ENCODE data around the gene AOX1. TPM values are rescaled to one million over a fixed set of nuclear protein-coding genes. Genes with fewer than 3 reads are reported as not detected.
A peak's percentile ranks its signal among the peaks of the same experiment; 100 is the strongest.

AOX1 gene
- total and polyA plus RNA-seq, 2 of the 8 experiments (the other 6 are each of a cell fraction or from before 2014, with no cell fraction given) = 5.6 to 8.3 TPM

GRCh38 chr2:200586644-200586975 is 796 bp downstream of the AOX1 start:
- ChIA-PET CTCF (ENCODE audit: partially characterized antibody) (interaction anchor here (0.6 to 4.1 kb wide), 30 partner anchors 8 to 777 kb away, joined by 3 to 25 read pairs (median 5); no protein-coding TSS in a partner anchor), POLR2A (ENCODE audit: partially characterized antibody) (interaction anchor here (0.5 to 1.1 kb wide), 4 partner anchors 15 to 586 kb away, joined by 3 read pairs; no protein-coding TSS in a partner anchor)
- Histone ChIP-seq H4K20me1 (replicated peaks in 1 of 2; ENCODE audit: control insufficient read depth in 1 of 2, insufficient read depth in 2 of 2, low read length in 2 of 2) (no peaks in the 10 kb centered on the region), H3K9me3 (ENCODE audit: insufficient read depth in 2 of 2, low read depth in 1 of 2, low read length in 1 of 2) (no peaks in the 10 kb centered on the region), H4K91ac (replicated peaks; ENCODE audit: insufficient read length, low read length) (no peak overlapping the region), H2AFZ (ENCODE audit: low read length) (peak overlapping the region; percentile 91), H2AK5ac (ENCODE audit: low read depth, low read length) (no peak overlapping the region), H4K8ac (ENCODE audit: extremely low read depth, insufficient read depth, low read length) (peak overlapping the region; percentile 22), H2BK5ac (ENCODE audit: low read depth, low read length) (no peak overlapping the region), H3K79me1 (ENCODE audit: low read depth, low read length) (no peaks in the 10 kb centered on the region), H3K36me3 (ENCODE audit: control insufficient read depth in 2 of 4, insufficient read depth in 4 of 4, low read length in 3 of 4) (no peaks in the 10 kb centered on the region), H3K14ac (ENCODE audit: insufficient read length) (no peak overlapping the region), H3K18ac (ENCODE audit: extremely low read depth, low read length) (peak overlapping the region; percentile 64; the same call in 1 of the 2 replicates), H2BK15ac (ENCODE audit: low read length) (no peak overlapping the region), H2BK20ac (ENCODE audit: low read length) (peak overlapping the region; percentile 19; the same call in 1 of the 2 replicates), H2BK12ac (ENCODE audit: low read depth, low read length) (no peak overlapping the region), H3K4me2 (ENCODE audit: insufficient read depth in 1 of 2, low read depth in 2 of 2, low read length in 2 of 2) (peak overlapping the region; percentile 93 to 94), H3K27me3 (replicated peaks in 1 of 4; ENCODE audit: control insufficient read depth in 3 of 4, extremely low read depth in 1 of 4, insufficient read depth in 3 of 4, low read length in 3 of 4) (peaks cover 0 to 13% (median 8%) of the 10 kb centered on the region in 4 experiments; a peak in 5 of 7 replicates), H3K79me2 (ENCODE audit: control insufficient read depth in 1 of 2, insufficient read depth in 2 of 2, low read length in 2 of 2) (no peaks in the 10 kb centered on the region), H3K4me1 (replicated peaks in 1 of 4; ENCODE audit: control insufficient read depth in 3 of 4, insufficient read depth in 4 of 4, low read length in 3 of 4) (peaks cover 0 to 6% (median 1%) of the 10 kb centered on the region in 4 experiments; a peak in 1 of 7 replicates), H3K9ac (replicated peaks in 1 of 4; ENCODE audit: extremely low read depth in 1 of 4, low read depth in 3 of 4, low read length in 3 of 4) (peak overlapping the region in 2 of 4 experiments; percentile 45 to 68; a peak in 3 of 7 replicates), H2BK120ac (replicated peaks; ENCODE audit: low read depth, low read length) (no peak overlapping the region), H3K27ac (ENCODE audit: low read depth, low read length) (no peak overlapping the region), H3K23ac (ENCODE audit: insufficient read length) (no peak overlapping the region), H3K4ac (replicated peaks; ENCODE audit: insufficient read length, low read depth, low read length) (no peak overlapping the region), H3K4me3 (ENCODE audit: extremely low read depth in 1 of 4, insufficient read depth in 2 of 4, low read depth in 3 of 4, low read length in 4 of 4) (peak overlapping the region; percentile 60 to 77 (median 74)), H4K5ac (ENCODE audit: insufficient read length, low read depth, low read length) (no peak overlapping the region), H3K23me2 (ENCODE audit: low read depth, low read length) (peaks cover 8% of the 10 kb centered on the region), H3K56ac (replicated peaks; ENCODE audit: insufficient read length, low read depth, low read length) (no peak overlapping the region)
- WGBS, 2 experiments (ENCODE audit: extremely low coverage in 1 of 2, insufficient coverage in 1 of 2, insufficient read length in 1 of 2, insufficient replicate concordance in 2 of 2, low coverage in 1 of 2, low lambda C conversion rate in 2 of 2, missing lambda C conversion rate in 1 of 2) = 28% methylated on average over 9 of the region's 9 CpGs; no CpG with 5 or more reads in 1 of the 2 experiments
- no peak for FAIRE-seq
- DNase-seq (ENCODE audit: low read depth in 1 of 2, low spot score in 2 of 2) = no peak
- no peak for TF ChIP-seq ASH2L (IDR thresholded peaks at IDR 0.05; ENCODE audit: low read length)
- TF ChIP-seq FOSL1 (IDR thresholded peaks at IDR 0.05; ENCODE audit: insufficient read depth, low read depth, low read length) = no peak
- no peak for TF ChIP-seq RNF2 (IDR thresholded peaks at IDR 0.05; ENCODE audit: borderline replicate concordance, low read depth, low read length, missing control alignments, poor library complexity, severe bottlenecking)
- TF ChIP-seq POLR2A (IDR thresholded peaks at IDR 0.05; ENCODE audit: control extremely low read depth in 1 of 2, low read depth in 2 of 2, low read length in 2 of 2) = no peak
- TF ChIP-seq HDAC2 (IDR thresholded peaks at IDR 0.05; ENCODE audit: borderline replicate concordance in 1 of 2, low read depth in 2 of 2, low read length in 2 of 2) = no peak
- TF ChIP-seq HDAC6 (IDR thresholded peaks at IDR 0.05; ENCODE audit: low read depth, low read length) = no peak
